Suprapubic skin (tissue), 4 donors: Measurements from ENCODE around the gene NEIL1. TPM values are rescaled to one million over a fixed set of nuclear protein-coding genes. Genes with fewer than 3 reads are reported as not detected.
"Not testable (repeated sequence)": the region's sequence is repeated elsewhere in the genome, so short reads cannot be mapped to it uniquely, and the experiment has no call there.

Source experiments
- DNase-seq, 2 donors: peaks; one replicate each; pipeline ENCODE4 v3.0.0-alpha.2; 2019; ENCODE audit warnings: low spot score in 2 of 2
- H3K27ac ChIP-seq: fragments of 200-600 bp; sonication (generic); one replicate; pipeline ENCODE4 v1.5.1; 2019
- H3K27me3 ChIP-seq: fragments of 200-600 bp; sonication (generic); one replicate; pipeline ENCODE4 v1.5.1; 2019
- H3K36me3 ChIP-seq: fragments of 200-600 bp; sonication (generic); one replicate; pipeline ENCODE4 v1.5.1; 2019
- H3K4me1 ChIP-seq: fragments of 200-600 bp; sonication (generic); one replicate; pipeline ENCODE4 v1.5.1; 2019
- H3K4me3 ChIP-seq: fragments of 200-600 bp; sonication (generic); one replicate; pipeline ENCODE4 v1.5.1; 2019; ENCODE audit warnings: mild to moderate bottlenecking
- H3K9me3 ChIP-seq: fragments of 200-600 bp; sonication (generic); one replicate; pipeline ENCODE4 v1.5.1; 2019
- CTCF ChIP-seq, 2 donors: fragments of 200-600 bp in 1 of 2; fragments of 450-650 bp in 1 of 2; sonication (generic) in 1 of 2; IDR thresholded peaks; one replicate each; pipeline ENCODE4 v1.5.1; 2016 to 2019; ENCODE audit warnings: antibody characterized with exemption in 2 of 2, mild to moderate bottlenecking in 1 of 2, moderate library complexity in 1 of 2
- EP300 ChIP-seq: sonication (generic); formaldehyde crosslinking; IDR thresholded peaks from one replicate; pipeline ENCODE4 v1.6.1; 2017; ENCODE audit warnings: antibody characterized with exemption
- POLR2A ChIP-seq, 2 donors: fragments of 450-650 bp; IDR thresholded peaks; one replicate each; pipeline ENCODE4 v1.6.1; 2017; ENCODE audit warnings: antibody characterized with exemption in 2 of 2, mild to moderate bottlenecking in 2 of 2, moderate library complexity in 2 of 2
- POLR2AphosphoS5 ChIP-seq, 3 donors: sonication (generic); formaldehyde crosslinking; IDR thresholded peaks; one replicate each; pipeline ENCODE4 v1.6.1; 2017; ENCODE audit warnings: antibody characterized with exemption in 3 of 3
- WGBS: methylation state at CpG from one replicate; pipeline ENCODE4 v1.1.5; 2018; 5-methylcytosine and 5-hydroxymethylcytosine counted together
- total RNA-seq, 4 donors: library from RNA; depleted of rRNA; stranded (reverse); fragments of >200 nt; gene quantifications; one replicate each; pipeline ENCODE4 v1.1.0, GENCODE V29; 2016

Gene NEIL1
- total RNA-seq, 4 donors from 2014 or later = 26.3 to 123 (median 38.0) TPM

GRCh38 chr15:75369897-75370581 is 23.2 kb downstream of the NEIL1 start:
- H3K27ac ChIP-seq = no peak overlapping the region

GRCh38 chr15:75371486-75371885 is 24.6 kb downstream of the NEIL1 start:
- DNase-seq = no peak
- H3K4me3 ChIP-seq = no peak overlapping the region
- no peaks in the 10 kb centered on the region for H3K27me3 ChIP-seq
- H3K4me1 ChIP-seq = peaks cover 26% of the 10 kb centered on the region
- H3K9me3 ChIP-seq = no peaks in the 10 kb centered on the region
- TF ChIP-seq POLR2A (IDR thresholded peaks at IDR 0.05) (no peak), CTCF (IDR thresholded peaks at IDR 0.05) (no peak), EP300 (no peak), POLR2AphosphoS5 (IDR thresholded peaks at IDR 0.05) (no peak)
- peaks cover 61% of the 10 kb centered on the region for H3K36me3 ChIP-seq
- no peak overlapping the region for H3K27ac ChIP-seq
- WGBS = 67% methylated on average over 1 of the region's 1 CpG

More at GRCh38 chr15:75369897-75370581, 23.2 kb downstream of the NEIL1 start:
- no peaks in the 10 kb centered on the region for H3K27me3 ChIP-seq
- H3K4me3 ChIP-seq = no peak overlapping the region
- DNase-seq = no peak
- H3K4me1 ChIP-seq = peaks cover 26% of the 10 kb centered on the region
- 96% methylated on average over 7 of the region's 7 CpGs for WGBS
- no peak for TF ChIP-seq EP300
- no peak for TF ChIP-seq POLR2A (IDR thresholded peaks at IDR 0.05)
- TF ChIP-seq POLR2AphosphoS5 (IDR thresholded peaks at IDR 0.05) = no peak
- no peak for TF ChIP-seq CTCF (IDR thresholded peaks at IDR 0.05)
- no peaks in the 10 kb centered on the region for H3K9me3 ChIP-seq
- H3K36me3 ChIP-seq = peaks cover 61% of the 10 kb centered on the region

- no peaks in the 10 kb centered on the region for H3K27me3 ChIP-seq
- H3K27ac ChIP-seq = no peak overlapping the region
- 92% methylated on average over 11 of the region's 11 CpGs for WGBS
- peaks cover 23% of the 10 kb centered on the region for H3K4me1 ChIP-seq
- TF ChIP-seq POLR2A (IDR thresholded peaks at IDR 0.05) (no peak), CTCF (IDR thresholded peaks at IDR 0.05) (no peak), POLR2AphosphoS5 (IDR thresholded peaks at IDR 0.05) (no peak), EP300 (no peak)
- H3K36me3 ChIP-seq = peaks cover 60% of the 10 kb centered on the region
- H3K9me3 ChIP-seq = no peaks in the 10 kb centered on the region
- no peak overlapping the region for H3K4me3 ChIP-seq
- DNase-seq = no peak
Observed at GRCh38 chr15:75371901-75372688, 25.3 kb downstream of the NEIL1 start.

- Histone ChIP-seq H3K4me3 (no peak overlapping the region), H3K4me1 (no peaks in the 10 kb centered on the region), H3K36me3 (peaks cover 90% of the 10 kb centered on the region), H3K27me3 (no peaks in the 10 kb centered on the region), H3K9me3 (no peaks in the 10 kb centered on the region), H3K27ac (no peak overlapping the region)
- WGBS = 84% methylated on average over 4 of the region's 4 CpGs
- TF ChIP-seq CTCF (IDR thresholded peaks at IDR 0.05) (no peak), POLR2AphosphoS5 (IDR thresholded peaks at IDR 0.05) (no peak), EP300 (no peak), POLR2A (IDR thresholded peaks at IDR 0.05) (no peak)
- DNase-seq = no peak
Observed at GRCh38 chr15:75380773-75381172, 33.9 kb downstream of the NEIL1 start.

- not testable (repeated sequence) for H3K9me3 ChIP-seq, DNase-seq, H3K27ac ChIP-seq, H3K4me3 ChIP-seq, H3K4me1 ChIP-seq, H3K27me3 ChIP-seq
- 94% methylated on average over 5 of the region's 5 CpGs for WGBS
- H3K36me3 ChIP-seq = peaks cover 92% of the 10 kb centered on the region
Observed at GRCh38 chr15:75383986-75384385, 37.1 kb downstream of the NEIL1 start.
